Activated CD8-positive, alpha-beta memory T cell treated with anti-CD3 and anti-CD28 coated beads, Interleukin-2, amount 10 ng/mL, durations not matched to agents 7 days and 5 days (primary cell): ENCODE results near the gene DYNLT2. TPM values are rescaled to one million over a fixed set of nuclear protein-coding genes. Genes with fewer than 3 reads are reported as not detected.

Experiments used
- ATAC-seq: fragments of 150-1000 bp; cut with Tn5 transposase; one replicate; pipeline ENCODE4 v1.10.0; 2021; ENCODE audit warnings: moderate library complexity
- CTCF ChIA-PET: fragments of 350-600 bp; sonication (Branson Sonifier 250); formaldehyde crosslinking; loops from one replicate; lab custom pipeline; 2021; ENCODE audit warnings: antibody characterized with exemption; lab: Charles Lee
- DNase-seq: peaks from one replicate; pipeline ENCODE4 v3.0.0-alpha.2; 2020
- H3K27ac Mint-ChIP-seq: one replicate; pipeline ENCODE4 v1.8.0; 2021; ENCODE audit warnings: mild to moderate bottlenecking, mixed read lengths
- H3K27me3 Mint-ChIP-seq: one replicate; pipeline ENCODE4 v1.8.0; 2021; ENCODE audit warnings: mixed read lengths
- H3K36me3 Mint-ChIP-seq: one replicate; pipeline ENCODE4 v1.8.0; 2021; ENCODE audit warnings: mild to moderate bottlenecking, mixed read lengths
- H3K4me1 Mint-ChIP-seq: one replicate; pipeline ENCODE4 v1.8.0; 2021; ENCODE audit warnings: mixed read lengths
- H3K4me3 Mint-ChIP-seq: one replicate; pipeline ENCODE4 v1.8.0; 2021; ENCODE audit warnings: mild to moderate bottlenecking, moderate library complexity, mixed read lengths
- H3K9me3 Mint-ChIP-seq: one replicate; pipeline ENCODE4 v1.8.0; 2022; ENCODE audit warnings: low read depth, mixed read lengths
- total RNA-seq, 2 experiments: library from RNA; stranded (reverse); gene quantifications; one replicate each; pipeline ENCODE4 v1.2.3, GENCODE V29; 2021

Gene DYNLT2, protein sequence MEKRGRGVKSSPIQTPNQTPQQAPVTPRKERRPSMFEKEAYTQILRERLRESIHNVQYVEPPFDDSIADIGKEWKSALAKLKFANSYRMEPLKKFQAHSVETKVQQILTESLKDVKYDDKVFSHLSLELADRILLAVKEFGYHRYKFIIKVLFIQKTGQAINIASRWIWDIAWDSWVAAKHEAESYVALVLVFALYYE
- total RNA-seq, result 1 to 10 TPM; 2.0 to 3.3 TPM

DNA sequence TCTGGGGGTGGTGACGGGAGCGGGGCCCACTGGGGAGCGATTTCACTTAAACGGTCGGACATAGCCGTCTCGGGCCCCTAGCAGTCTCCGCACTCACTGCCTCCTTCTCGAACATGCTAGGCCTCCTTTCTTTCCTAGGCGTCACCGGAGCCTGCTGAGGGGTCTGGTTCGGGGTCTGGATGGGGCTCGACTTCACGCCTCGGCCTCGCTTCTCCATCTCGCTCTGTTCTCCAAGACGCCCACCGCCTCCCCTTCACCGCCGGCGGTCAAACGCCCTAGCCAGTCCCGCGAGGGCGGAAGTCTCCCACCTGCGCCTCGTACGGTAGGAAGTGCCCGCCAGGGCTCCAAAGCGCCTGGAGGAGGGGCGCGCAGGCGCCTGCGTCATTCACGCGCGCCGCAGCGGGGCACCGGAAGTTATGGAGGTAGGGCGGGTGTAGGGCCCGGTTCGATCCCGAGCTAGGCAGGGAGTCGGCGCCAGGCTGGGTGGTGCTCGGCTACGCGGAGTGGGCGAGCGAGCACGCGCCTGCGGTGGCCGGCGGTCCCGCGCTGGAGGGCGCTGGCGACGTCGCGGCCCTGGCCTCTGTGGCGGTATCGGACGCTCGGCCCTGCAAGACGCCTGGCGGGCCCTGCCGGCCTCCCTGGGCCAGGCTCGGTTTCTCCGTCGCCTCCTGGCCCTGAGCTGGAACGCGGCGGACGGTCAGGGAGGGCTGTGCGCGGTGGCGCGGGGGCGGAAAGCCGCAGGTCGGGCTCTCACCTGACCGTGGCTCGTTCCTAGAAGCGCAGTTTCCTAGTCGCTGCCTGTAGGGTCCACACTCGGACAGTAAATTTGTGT, at the start of gene DYNLT2, which contains the start of gene ERMARD:
TSS of gene DYNLT2 (minus strand) at position 331 of the 832 bp plus-strand sequence. CDS start at position 217, 114 bp downstream.
TSS of gene ERMARD (plus strand) at position 381 of the 832 bp plus-strand sequence. CDS start at position 417, 36 bp downstream.
- DNase-seq (peak; percentile 96), ATAC-seq (peak; percentile 98)
- peaks cover 1% of the 10 kb centered on the region for H3K9me3 Mint-ChIP-seq
- no peaks in the 10 kb centered on the region for H3K27me3 Mint-ChIP-seq
- CTCF ChIA-PET, result interaction anchor here (1.1 to 1.7 kb wide), 3 partner anchors 29 to 344 kb away, joined by 3 to 9 read pairs (median 3); no protein-coding TSS in a partner anchor
- peaks cover 26% of the 10 kb centered on the region for H3K4me1 Mint-ChIP-seq
- H3K4me3 Mint-ChIP-seq, result peak within 1 kb of the TSS; percentile 89
- H3K27ac Mint-ChIP-seq, result peak within 1 kb of the TSS; percentile 98
- peaks cover 19% of the 10 kb centered on the region for H3K36me3 Mint-ChIP-seq

DNA sequence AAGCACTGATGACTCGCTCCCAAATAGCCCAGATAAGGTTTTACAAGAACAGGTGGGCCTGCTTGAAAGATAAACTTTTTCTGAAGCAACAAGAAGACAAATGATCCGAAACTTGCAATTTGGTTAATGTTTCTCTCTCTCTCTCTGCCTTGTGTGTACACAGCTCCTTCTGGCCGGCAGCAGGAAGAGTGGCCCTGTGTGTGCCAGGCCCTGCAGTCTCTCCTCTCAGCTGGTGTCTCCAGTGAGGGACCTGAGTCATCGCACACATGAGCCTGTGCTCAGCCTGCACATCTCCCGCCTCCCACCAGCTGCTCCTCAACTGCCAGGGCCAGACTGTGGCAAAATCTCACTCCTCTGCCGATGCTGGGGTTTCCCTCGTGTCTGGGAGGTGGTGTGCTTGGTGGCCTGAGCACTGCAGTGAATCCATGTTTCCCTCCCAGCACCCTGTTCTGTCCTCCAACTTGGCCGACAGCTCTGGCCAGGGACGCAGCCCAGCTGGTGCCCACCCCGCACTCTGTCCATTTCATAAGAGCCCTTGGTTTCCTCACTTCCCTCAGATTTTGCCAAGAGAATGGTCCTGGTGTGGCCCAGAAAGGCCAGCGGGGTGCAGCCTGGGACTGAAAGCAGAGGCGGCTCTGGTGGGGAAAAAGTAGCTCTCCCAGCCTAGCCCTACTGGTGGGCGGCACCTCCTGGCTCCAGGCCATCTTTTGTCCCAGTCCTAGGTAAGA, 49.5 kb upstream of the DYNLT2 start:
- no peaks in the 10 kb centered on the region for H3K36me3 Mint-ChIP-seq
- CTCF ChIA-PET, result interaction anchor here (3.3 kb wide), 1 partner anchor 11 kb away, joined by 17 read pairs; no protein-coding TSS in a partner anchor

GRCh38 chr6:169800116-169800667, 48.8 kb upstream of the DYNLT2 start:
- ATAC-seq (no peak), DNase-seq (no peak)
- no peaks in the 10 kb centered on the region for H3K9me3 Mint-ChIP-seq
- CTCF ChIA-PET, result interaction anchor here (3.3 kb wide), 1 partner anchor 10 kb away, joined by 17 read pairs; no protein-coding TSS in a partner anchor
- H3K36me3 Mint-ChIP-seq, result no peaks in the 10 kb centered on the region
- peaks cover 75% of the 10 kb centered on the region for H3K27me3 Mint-ChIP-seq
- H3K4me1 Mint-ChIP-seq, result peaks cover 27% of the 10 kb centered on the region
- no peak overlapping the region for H3K27ac Mint-ChIP-seq
- no peak overlapping the region for H3K4me3 Mint-ChIP-seq

More for the DNA sequence above, 49.5 kb upstream of the DYNLT2 start:
- Mint-ChIP-seq H3K27ac (no peak overlapping the region), H3K27me3 (peaks cover 76% of the 10 kb centered on the region), H3K4me3 (no peak overlapping the region), H3K4me1 (peaks cover 34% of the 10 kb centered on the region), H3K9me3 (no peaks in the 10 kb centered on the region)
- no peak for ATAC-seq
- DNase-seq, result peak; percentile 30

- Mint-ChIP-seq H3K4me3 (no peak overlapping the region), H3K9me3 (no peaks in the 10 kb centered on the region), H3K27ac (no peak overlapping the region), H3K27me3 (peaks cover 75% of the 10 kb centered on the region), H3K4me1 (peaks cover 20% of the 10 kb centered on the region), H3K36me3 (no peaks in the 10 kb centered on the region)
- ATAC-seq (no peak), DNase-seq (no peak)
- CTCF ChIA-PET, result interaction anchor here (3.3 kb wide), 1 partner anchor 10 kb away, joined by 17 read pairs; no protein-coding TSS in a partner anchor
Observed at GRCh38 chr6:169799474-169799926, 48.1 kb upstream of the DYNLT2 start.

DNA sequence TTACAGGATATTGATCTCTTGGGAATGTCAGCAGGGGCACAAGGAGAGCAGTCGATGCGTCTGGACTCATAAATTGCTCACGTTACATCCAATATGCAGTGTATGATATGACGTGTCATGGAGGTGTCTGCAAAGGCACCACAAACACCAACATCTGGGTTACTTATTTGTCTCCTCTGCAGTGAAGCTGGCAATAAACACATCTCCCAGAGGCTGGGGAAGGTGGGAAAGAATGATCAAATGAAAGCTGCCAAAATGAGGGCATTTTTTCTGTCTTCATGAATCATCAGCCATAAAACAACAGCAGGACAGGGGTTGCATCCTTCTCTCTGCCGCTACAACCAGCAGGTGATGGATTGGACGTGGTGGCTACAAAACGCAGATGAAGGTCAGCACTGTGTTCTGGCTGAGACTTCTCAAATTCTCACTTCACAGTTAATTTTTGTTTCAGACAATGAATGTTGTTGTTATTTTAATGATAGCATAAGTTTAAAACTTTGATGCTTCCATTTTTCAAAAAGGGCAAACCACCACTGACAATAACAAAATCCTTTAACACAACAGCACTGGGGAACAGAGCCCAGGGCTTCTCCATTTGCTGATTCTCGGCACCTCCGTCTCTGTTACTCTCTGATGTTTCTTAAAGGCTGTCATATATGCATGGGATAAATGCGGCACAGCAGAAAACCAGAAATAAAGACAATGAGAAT, 47.5 kb upstream of the DYNLT2 start:
- Mint-ChIP-seq H3K27ac (no peak overlapping the region), H3K4me3 (no peak overlapping the region), H3K4me1 (peaks cover 14% of the 10 kb centered on the region), H3K9me3 (no peaks in the 10 kb centered on the region), H3K27me3 (peaks cover 73% of the 10 kb centered on the region), H3K36me3 (no peaks in the 10 kb centered on the region)
- CTCF ChIA-PET, result interaction anchor here (3.3 kb wide), 1 partner anchor 9 kb away, joined by 17 read pairs; no protein-coding TSS in a partner anchor
- ATAC-seq (no peak), DNase-seq (peak; percentile 33)

- no peak for DNase-seq
- peaks cover 87% of the 10 kb centered on the region for H3K27me3 Mint-ChIP-seq
- CTCF ChIA-PET, result interaction anchor here (0.6 to 4.2 kb wide), 4 partner anchors 10 to 735 kb away, joined by 3 to 27 read pairs (median 8); no protein-coding TSS in a partner anchor
- no peaks in the 10 kb centered on the region for H3K9me3 Mint-ChIP-seq
- H3K36me3 Mint-ChIP-seq, result no peaks in the 10 kb centered on the region
- H3K4me3 Mint-ChIP-seq, result no peak overlapping the region
- peaks cover 9% of the 10 kb centered on the region for H3K4me1 Mint-ChIP-seq
- H3K27ac Mint-ChIP-seq, result no peak overlapping the region
- ATAC-seq, result no peak
Observed at GRCh38 chr6:169795196-169795595, 43.8 kb upstream of the DYNLT2 start.

- Mint-ChIP-seq H3K9me3 (no peaks in the 10 kb centered on the region), H3K4me1 (peaks cover 14% of the 10 kb centered on the region), H3K4me3 (no peak overlapping the region), H3K36me3 (no peaks in the 10 kb centered on the region), H3K27ac (no peak overlapping the region), H3K27me3 (peaks cover 82% of the 10 kb centered on the region)
- ATAC-seq (no peak), DNase-seq (peak; percentile 34)
- CTCF ChIA-PET, result interaction anchor here (1.4 to 4.2 kb wide), 3 partner anchors 11 to 736 kb away, joined by 4 to 27 read pairs (median 12); no protein-coding TSS in a partner anchor
Observed at GRCh38 chr6:169794317-169795055, 43.1 kb upstream of the DYNLT2 start.

GRCh38 chr6:169793408-169793807, 42.0 kb upstream of the DYNLT2 start:
- ATAC-seq, result no peak
- Mint-ChIP-seq H3K27ac (no peak overlapping the region), H3K27me3 (peaks cover 76% of the 10 kb centered on the region), H3K4me1 (peaks cover 15% of the 10 kb centered on the region), H3K36me3 (no peaks in the 10 kb centered on the region), H3K9me3 (no peaks in the 10 kb centered on the region), H3K4me3 (no peak overlapping the region)
- CTCF ChIA-PET, result interaction anchor here (0.9 to 4.2 kb wide), 4 partner anchors 12 to 724 kb away, joined by 3 to 27 read pairs (median 8); no protein-coding TSS in a partner anchor
- peak; percentile 29 for DNase-seq

DNA sequence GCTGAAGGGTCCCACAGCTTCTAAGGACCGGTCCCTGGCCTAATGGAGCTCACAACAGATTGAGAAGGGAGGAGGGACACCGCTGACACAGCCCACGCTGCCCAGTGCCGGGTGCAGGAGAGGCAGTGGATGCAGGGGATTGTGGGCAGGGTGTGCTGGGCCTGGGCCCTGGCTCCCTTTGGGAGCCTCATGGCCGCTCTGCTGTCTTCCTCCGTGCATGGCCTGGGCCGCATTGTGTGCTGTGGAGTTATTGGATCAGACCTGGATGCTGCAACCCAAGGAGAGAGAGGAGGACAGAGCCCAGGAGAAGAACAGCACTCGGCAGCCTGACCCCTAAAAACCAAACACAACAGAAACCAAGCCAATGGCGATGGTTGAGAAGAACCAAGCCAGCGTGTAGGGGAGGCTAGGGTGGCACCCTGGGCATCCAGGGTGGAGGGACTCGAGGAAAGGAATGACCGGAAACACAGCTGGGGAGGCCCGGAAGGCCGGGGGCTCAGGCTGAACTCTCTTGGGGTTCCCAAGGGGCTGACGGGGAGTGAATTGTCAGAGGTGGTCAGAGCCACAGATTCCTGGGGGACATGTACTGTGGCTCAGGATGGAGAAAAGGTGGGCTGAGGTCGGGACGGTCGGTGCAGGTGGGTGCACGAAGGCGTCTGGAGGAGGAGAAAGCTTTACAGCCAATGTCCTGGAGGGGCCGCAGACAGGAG, 41.1 kb upstream of the DYNLT2 start:
- peak; percentile 36 for DNase-seq
- Mint-ChIP-seq H3K4me1 (peaks cover 15% of the 10 kb centered on the region), H3K27me3 (peaks cover 69% of the 10 kb centered on the region), H3K9me3 (no peaks in the 10 kb centered on the region), H3K27ac (no peak overlapping the region), H3K36me3 (no peaks in the 10 kb centered on the region), H3K4me3 (no peak overlapping the region)
- ATAC-seq, result no peak
- CTCF ChIA-PET, result interaction anchor here (0.9 to 4.2 kb wide), 2 partner anchors 13 to 39 kb away, joined by 5 to 27 read pairs; no protein-coding TSS in a partner anchor

GRCh38 chr6:169791721-169792131, 40.4 kb upstream of the DYNLT2 start:
- Mint-ChIP-seq H3K27me3 (peaks cover 65% of the 10 kb centered on the region), H3K36me3 (no peaks in the 10 kb centered on the region), H3K9me3 (no peaks in the 10 kb centered on the region), H3K4me3 (no peak overlapping the region), H3K4me1 (peaks cover 15% of the 10 kb centered on the region), H3K27ac (no peak overlapping the region)
- DNase-seq, result peak; percentile 31
- CTCF ChIA-PET, result interaction anchor here (1.4 to 4.8 kb wide), 3 partner anchors 13 to 728 kb away, joined by 4 to 74 read pairs (median 27); no protein-coding TSS in a partner anchor
- ATAC-seq, result no peak
